Natural killer cell (primary cell): ENCODE data around the gene ZBED4. TPM values are rescaled to one million over a fixed set of nuclear protein-coding genes. Genes with fewer than 3 reads are reported as not detected.
A peak's percentile ranks its signal among the peaks of the same experiment; 100 is the strongest.

Source experiments
- ATAC-seq, 3 donors: fragments of 150-1000 bp in 2 of 3; fragments of 200-7000 bp in 1 of 3; cut with Tn5 transposase; 1 replicate in 1 of 3; 2 replicates in 2 of 3; pipeline ENCODE4 v1.10.0; 2021; ENCODE audit warnings: mild to moderate bottlenecking in 2 of 3, moderate library complexity in 2 of 3
- DNase-seq, 2 donors: peaks; one replicate each; pipeline versions ENCODE4 v3.0.0 to v3.0.0-alpha.2; 2013 to 2021; ENCODE audit warnings: mixed read lengths in 1 of 2
- H3K27ac ChIP-seq: one replicate; pipeline ENCODE4 v1.5.1; 2013; ENCODE audit warnings: mild to moderate bottlenecking, low read length
- H3K27me3 ChIP-seq: one replicate; pipeline ENCODE4 v1.6.1; 2013; ENCODE audit warnings: low read length; ENCODE audit not compliant: control insufficient read depth, insufficient read depth
- H3K36me3 ChIP-seq: one replicate; pipeline ENCODE4 v1.6.1; 2013; ENCODE audit warnings: low read length; ENCODE audit not compliant: control insufficient read depth, insufficient read depth
- H3K4me1 ChIP-seq: one replicate; pipeline ENCODE4 v1.6.1; 2013; ENCODE audit warnings: low read length; ENCODE audit not compliant: control insufficient read depth, insufficient read depth
- H3K4me3 ChIP-seq: one replicate; pipeline ENCODE4 v1.5.1; 2013; ENCODE audit warnings: low read length
- H3K9me3 ChIP-seq: one replicate; pipeline ENCODE4 v1.6.1; 2013; ENCODE audit warnings: low read length; ENCODE audit not compliant: control insufficient read depth, insufficient read depth
- H3K27ac Mint-ChIP-seq, 2 donors: one replicate each; pipeline ENCODE4 v1.8.0; 2022; ENCODE audit warnings: mild to moderate bottlenecking in 2 of 2, mixed read lengths in 2 of 2, moderate library complexity in 1 of 2
- H3K27me3 Mint-ChIP-seq, 2 donors: one replicate each; pipeline ENCODE4 v1.8.0; 2022; ENCODE audit warnings: low read depth in 2 of 2, mixed read lengths in 2 of 2
- H3K36me3 Mint-ChIP-seq: one replicate; pipeline ENCODE4 v1.8.0; 2022; ENCODE audit warnings: mixed read lengths
- H3K4me1 Mint-ChIP-seq, 2 donors: one replicate each; pipeline ENCODE4 v1.8.0; 2022; ENCODE audit warnings: mixed read lengths in 2 of 2
- H3K4me3 Mint-ChIP-seq: one replicate; pipeline ENCODE4 v1.8.0; 2022; ENCODE audit warnings: mild to moderate bottlenecking, moderate library complexity, mixed read lengths
- H3K9me3 Mint-ChIP-seq, 2 donors: one replicate each; pipeline ENCODE4 v1.8.0; 2022; ENCODE audit warnings: mixed read lengths in 2 of 2
- WGBS: methylation state at CpG from one replicate; pipeline ENCODE4 v1.1.7; 2013; ENCODE audit warnings: missing lambda C conversion rate; ENCODE audit not compliant: insufficient coverage; 5-methylcytosine and 5-hydroxymethylcytosine counted together
- intact Hi-C: fragments of 100-400 bp; cut with micrococcal nuclease; formaldehyde crosslinking; loops from one replicate; pipeline ENCODE4 v1.14.2; 2022
- total RNA-seq, 4 donors: library from RNA; stranded (reverse); fragments of 120-200 nt in 1 of 4; gene quantifications; one replicate each; pipeline versions ENCODE4 v1.2.3 to v1.2.4, GENCODE V29; 2013 to 2022
- TF ChIP-seq, protein P1 (sequence below): fragments of 200-600 bp; IDR thresholded peaks from one replicate; pipeline ENCODE4 v1.8.0; 2022; ENCODE audit warnings: antibody characterized with exemption

Gene ZBED4, protein sequence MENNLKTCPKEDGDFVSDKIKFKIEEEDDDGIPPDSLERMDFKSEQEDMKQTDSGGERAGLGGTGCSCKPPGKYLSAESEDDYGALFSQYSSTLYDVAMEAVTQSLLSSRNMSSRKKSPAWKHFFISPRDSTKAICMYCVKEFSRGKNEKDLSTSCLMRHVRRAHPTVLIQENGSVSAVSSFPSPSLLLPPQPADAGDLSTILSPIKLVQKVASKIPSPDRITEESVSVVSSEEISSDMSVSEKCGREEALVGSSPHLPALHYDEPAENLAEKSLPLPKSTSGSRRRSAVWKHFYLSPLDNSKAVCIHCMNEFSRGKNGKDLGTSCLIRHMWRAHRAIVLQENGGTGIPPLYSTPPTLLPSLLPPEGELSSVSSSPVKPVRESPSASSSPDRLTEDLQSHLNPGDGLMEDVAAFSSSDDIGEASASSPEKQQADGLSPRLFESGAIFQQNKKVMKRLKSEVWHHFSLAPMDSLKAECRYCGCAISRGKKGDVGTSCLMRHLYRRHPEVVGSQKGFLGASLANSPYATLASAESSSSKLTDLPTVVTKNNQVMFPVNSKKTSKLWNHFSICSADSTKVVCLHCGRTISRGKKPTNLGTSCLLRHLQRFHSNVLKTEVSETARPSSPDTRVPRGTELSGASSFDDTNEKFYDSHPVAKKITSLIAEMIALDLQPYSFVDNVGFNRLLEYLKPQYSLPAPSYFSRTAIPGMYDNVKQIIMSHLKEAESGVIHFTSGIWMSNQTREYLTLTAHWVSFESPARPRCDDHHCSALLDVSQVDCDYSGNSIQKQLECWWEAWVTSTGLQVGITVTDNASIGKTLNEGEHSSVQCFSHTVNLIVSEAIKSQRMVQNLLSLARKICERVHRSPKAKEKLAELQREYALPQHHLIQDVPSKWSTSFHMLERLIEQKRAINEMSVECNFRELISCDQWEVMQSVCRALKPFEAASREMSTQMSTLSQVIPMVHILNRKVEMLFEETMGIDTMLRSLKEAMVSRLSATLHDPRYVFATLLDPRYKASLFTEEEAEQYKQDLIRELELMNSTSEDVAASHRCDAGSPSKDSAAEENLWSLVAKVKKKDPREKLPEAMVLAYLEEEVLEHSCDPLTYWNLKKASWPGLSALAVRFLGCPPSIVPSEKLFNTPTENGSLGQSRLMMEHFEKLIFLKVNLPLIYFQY
- total RNA-seq = 10 to 100 TPM; 21.1 to 24.5 (median 22.7) TPM
- total RNA-seq (2013) = 11.2 TPM

GRCh38 chr22:49852898-49853894, at the start of gene ZBED4:
ZBED4 (plus strand) TSS chr22:49853844; CDS start chr22:49883663, 29,819 bp downstream.
- Histone ChIP-seq H3K4me1 (peaks cover 58% of the 10 kb centered on the region), H3K36me3 (no peaks in the 10 kb centered on the region), H3K4me3 (peak within 1 kb of the TSS; percentile 63), H3K27ac (peak within 1 kb of the TSS; percentile 77), H3K9me3 (no peaks in the 10 kb centered on the region), H3K27me3 (peaks cover 16% of the 10 kb centered on the region)
- intact Hi-C loops = loop anchor here (1.0 to 10.0 kb wide), 2 partner anchors 14 to 62 kb away; partner anchors contain the start of genes ALG12 and CRELD2
- Mint-ChIP-seq H3K4me3 (peak within 1 kb of the TSS; percentile 97), H3K36me3 (no peaks in the 10 kb centered on the region), H3K27ac (peak within 1 kb of the TSS; percentile 90 to 92), H3K9me3 (no peaks in the 10 kb centered on the region), H3K4me1 (peaks cover 27 to 44% of the 10 kb centered on the region in 2 donors), H3K27me3 (peaks cover 18 to 21% of the 10 kb centered on the region in 2 donors)
- under 1% methylated on average over 127 of the region's 127 CpGs for WGBS
- ATAC-seq = peak; percentile 87 to 96 (median 89)
- DNase-seq = peak; percentile 99
- TF ChIP-seq, protein P1, sequence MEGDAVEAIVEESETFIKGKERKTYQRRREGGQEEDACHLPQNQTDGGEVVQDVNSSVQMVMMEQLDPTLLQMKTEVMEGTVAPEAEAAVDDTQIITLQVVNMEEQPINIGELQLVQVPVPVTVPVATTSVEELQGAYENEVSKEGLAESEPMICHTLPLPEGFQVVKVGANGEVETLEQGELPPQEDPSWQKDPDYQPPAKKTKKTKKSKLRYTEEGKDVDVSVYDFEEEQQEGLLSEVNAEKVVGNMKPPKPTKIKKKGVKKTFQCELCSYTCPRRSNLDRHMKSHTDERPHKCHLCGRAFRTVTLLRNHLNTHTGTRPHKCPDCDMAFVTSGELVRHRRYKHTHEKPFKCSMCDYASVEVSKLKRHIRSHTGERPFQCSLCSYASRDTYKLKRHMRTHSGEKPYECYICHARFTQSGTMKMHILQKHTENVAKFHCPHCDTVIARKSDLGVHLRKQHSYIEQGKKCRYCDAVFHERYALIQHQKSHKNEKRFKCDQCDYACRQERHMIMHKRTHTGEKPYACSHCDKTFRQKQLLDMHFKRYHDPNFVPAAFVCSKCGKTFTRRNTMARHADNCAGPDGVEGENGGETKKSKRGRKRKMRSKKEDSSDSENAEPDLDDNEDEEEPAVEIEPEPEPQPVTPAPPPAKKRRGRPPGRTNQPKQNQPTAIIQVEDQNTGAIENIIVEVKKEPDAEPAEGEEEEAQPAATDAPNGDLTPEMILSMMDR = no peak

DNA sequence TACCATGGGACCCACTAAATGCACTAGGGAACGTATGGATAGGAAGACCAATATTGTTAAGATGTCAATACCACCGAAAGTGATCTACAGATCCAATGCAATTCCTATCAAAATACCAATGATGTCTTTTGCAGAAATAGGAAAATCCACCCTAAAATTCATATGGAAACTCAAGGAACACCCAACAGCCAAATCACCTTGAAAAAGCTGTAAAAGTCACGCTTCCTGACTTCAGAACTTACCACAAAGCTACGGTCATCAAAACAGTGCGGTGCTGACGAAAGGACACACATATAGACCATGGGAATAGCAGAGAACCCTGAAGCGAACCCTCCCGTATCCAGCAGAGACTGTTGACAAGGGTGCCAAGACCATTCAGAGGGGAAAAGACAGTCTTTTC, 46.5 kb upstream of the ZBED4 start:
- H3K27ac ChIP-seq = peak overlapping the region; percentile 23
- H3K9me3 ChIP-seq = no peaks in the 10 kb centered on the region
- H3K27me3 Mint-ChIP-seq = no peaks in the 10 kb centered on the region
- TF ChIP-seq, protein P1 = no peak
- H3K27ac Mint-ChIP-seq = peak overlapping the region; percentile 72 to 76
- intact Hi-C loops = no loop called here
- no peaks in the 10 kb centered on the region for H3K36me3 Mint-ChIP-seq
- no peak overlapping the region for H3K4me3 ChIP-seq
- peak overlapping the region; percentile 62 for H3K4me3 Mint-ChIP-seq
- 94% methylated on average over 8 of the region's 8 CpGs for WGBS
- H3K36me3 ChIP-seq = peaks cover 17% of the 10 kb centered on the region
- no peaks in the 10 kb centered on the region for H3K27me3 ChIP-seq
- no peak for DNase-seq
- peaks cover 68 to 69% of the 10 kb centered on the region in 2 donors for H3K4me1 Mint-ChIP-seq
- peaks cover 40% of the 10 kb centered on the region for H3K4me1 ChIP-seq
- no peak for ATAC-seq
- no peaks in the 10 kb centered on the region for H3K9me3 Mint-ChIP-seq
